CD4-positive, alpha-beta T cell (primary cell): Measurements from ENCODE around the gene PGAP2. TPM values are rescaled to one million over a fixed set of nuclear protein-coding genes. Genes with fewer than 3 reads are reported as not detected.

Experiments used
- ATAC-seq: fragments of 200-7000 bp; cut with Tn5 transposase; one replicate; pipeline ENCODE4 v1.10.0; 2022; ENCODE audit warnings: mild to moderate bottlenecking; ENCODE audit not compliant: poor library complexity
- CTCF ChIA-PET: fragments of 350-600 bp; sonication (Branson Sonifier 250); formaldehyde crosslinking; loops from one replicate; lab custom pipeline; 2021; ENCODE audit warnings: antibody characterized with exemption, inconsistent platforms; lab: Charles Lee
- POLR2A ChIA-PET: fragments of 350-600 bp; sonication (Branson Sonifier 250); formaldehyde crosslinking; loops from one replicate; lab custom pipeline; 2021; ENCODE audit warnings: antibody characterized with exemption, inconsistent platforms; lab: Charles Lee
- DNase-seq, 14 experiments: peaks; one replicate each; pipeline ENCODE4 v3.0.0-alpha.2; 2013 to 2020; ENCODE audit warnings: mixed read lengths in 2 of 14
- H3K27ac ChIP-seq, 2 donors: one replicate each; pipeline versions ENCODE4 v1.5.1 to v1.7.0; 2013; ENCODE audit warnings: low read length in 2 of 2, low read depth in 1 of 2, mild to moderate bottlenecking in 1 of 2
- H3K27me3 ChIP-seq, 2 experiments: 1 replicate in 1 of 2; 2 replicates in 1 of 2; pipeline versions ENCODE4 v1.6.1 to v1.7.0; 2013; ENCODE audit warnings: low read length in 2 of 2, control low read depth in 1 of 2, mild to moderate bottlenecking in 1 of 2, moderate library complexity in 1 of 2; ENCODE audit not compliant: insufficient read depth in 2 of 2, control insufficient read depth in 1 of 2
- H3K36me3 ChIP-seq: one replicate; pipeline ENCODE4 v1.6.1; 2013; ENCODE audit warnings: low read length, control low read depth; ENCODE audit not compliant: insufficient read depth
- H3K4me1 ChIP-seq: one replicate; pipeline ENCODE4 v1.6.1; 2013; ENCODE audit warnings: low read length, control low read depth; ENCODE audit not compliant: insufficient read depth
- H3K4me3 ChIP-seq: one replicate; pipeline ENCODE4 v1.5.1; 2013; ENCODE audit warnings: mild to moderate bottlenecking, low read length, moderate library complexity
- H3K9me3 ChIP-seq, 2 experiments: 1 replicate in 1 of 2; 2 replicates in 1 of 2; pipeline versions ENCODE4 v1.6.1 to v1.7.0; 2013; ENCODE audit warnings: low read length in 2 of 2, mild to moderate bottlenecking in 2 of 2, control low read depth in 1 of 2, moderate library complexity in 1 of 2; ENCODE audit not compliant: control insufficient read depth in 1 of 2, insufficient read depth in 1 of 2
- H3K27ac Mint-ChIP-seq: one replicate; pipeline ENCODE4 v1.8.0; 2020; ENCODE audit warnings: mixed read lengths
- H3K27me3 Mint-ChIP-seq: one replicate; pipeline ENCODE4 v1.8.0; 2021; ENCODE audit warnings: mixed read lengths
- H3K36me3 Mint-ChIP-seq: one replicate; pipeline ENCODE4 v1.8.0; 2021; ENCODE audit warnings: low read depth, mixed read lengths
- H3K4me1 Mint-ChIP-seq: one replicate; pipeline ENCODE4 v1.8.0; 2021; ENCODE audit warnings: low read depth, mixed read lengths
- H3K4me3 Mint-ChIP-seq: one replicate; pipeline ENCODE4 v1.8.0; 2020; ENCODE audit warnings: mild to moderate bottlenecking, mixed read lengths
- H3K9me3 Mint-ChIP-seq: one replicate; pipeline ENCODE4 v1.8.0; 2020; ENCODE audit warnings: mixed read lengths
- intact Hi-C, 2 experiments: fragments of 100-400 bp; cut with DNase I in 1 of 2; cut with micrococcal nuclease in 1 of 2; formaldehyde crosslinking; loops; one replicate each; pipeline versions ENCODE4 v1.15.1 to v1.9.0; 2023 to 2025; cut with DNase I, micrococcal nuclease
- total RNA-seq, 174 experiments: library from RNA in 2 of 174; stranded (reverse) in 2 of 174; gene quantifications; one replicate each; pipeline ENCODE4 v1.2.3 and lab custom pipeline; 2021 to 2026
- TF ChIP-seq, protein P1 (sequence below): fragments of 200-600 bp; IDR thresholded peaks from one replicate; pipeline ENCODE4 v1.8.0; 2022; ENCODE audit warnings: antibody characterized with exemption, mild to moderate bottlenecking

The PGAP2 gene
- total RNA-seq, 2 experiments from 2014 or later = 20.9 to 23.6 TPM

- H3K4me1 Mint-ChIP-seq = peaks cover 50% of the 10 kb centered on the region
- H3K9me3 Mint-ChIP-seq = no peaks in the 10 kb centered on the region
- H3K36me3 Mint-ChIP-seq = peaks cover 74% of the 10 kb centered on the region
- H3K9me3 ChIP-seq = no peaks in the 10 kb centered on the region
- DNase-seq (peak in 2 of 14 experiments; percentile 51 to 61), ATAC-seq (no peak)
- H3K36me3 ChIP-seq = peaks cover 50% of the 10 kb centered on the region
- ChIA-PET POLR2A (interaction anchor here (1.4 kb wide), 1 partner anchor 291 kb away, joined by 4 read pairs; no protein-coding TSS in a partner anchor), CTCF (interaction anchor here (0.7 to 1.4 kb wide), 6 partner anchors 17 to 291 kb away, joined by 3 to 8 read pairs (median 4); partner anchors contain the start of genes PGAP2 and STIM1)
- intact Hi-C loops = no loop called here
- no peak overlapping the region for H3K27ac ChIP-seq
- no peaks in the 10 kb centered on the region for H3K27me3 ChIP-seq
- H3K4me3 ChIP-seq = no peak overlapping the region
- H3K4me3 Mint-ChIP-seq = no peak overlapping the region
- TF ChIP-seq, protein P1, sequence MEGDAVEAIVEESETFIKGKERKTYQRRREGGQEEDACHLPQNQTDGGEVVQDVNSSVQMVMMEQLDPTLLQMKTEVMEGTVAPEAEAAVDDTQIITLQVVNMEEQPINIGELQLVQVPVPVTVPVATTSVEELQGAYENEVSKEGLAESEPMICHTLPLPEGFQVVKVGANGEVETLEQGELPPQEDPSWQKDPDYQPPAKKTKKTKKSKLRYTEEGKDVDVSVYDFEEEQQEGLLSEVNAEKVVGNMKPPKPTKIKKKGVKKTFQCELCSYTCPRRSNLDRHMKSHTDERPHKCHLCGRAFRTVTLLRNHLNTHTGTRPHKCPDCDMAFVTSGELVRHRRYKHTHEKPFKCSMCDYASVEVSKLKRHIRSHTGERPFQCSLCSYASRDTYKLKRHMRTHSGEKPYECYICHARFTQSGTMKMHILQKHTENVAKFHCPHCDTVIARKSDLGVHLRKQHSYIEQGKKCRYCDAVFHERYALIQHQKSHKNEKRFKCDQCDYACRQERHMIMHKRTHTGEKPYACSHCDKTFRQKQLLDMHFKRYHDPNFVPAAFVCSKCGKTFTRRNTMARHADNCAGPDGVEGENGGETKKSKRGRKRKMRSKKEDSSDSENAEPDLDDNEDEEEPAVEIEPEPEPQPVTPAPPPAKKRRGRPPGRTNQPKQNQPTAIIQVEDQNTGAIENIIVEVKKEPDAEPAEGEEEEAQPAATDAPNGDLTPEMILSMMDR = no peak
- H3K27me3 Mint-ChIP-seq = no peaks in the 10 kb centered on the region
- peak overlapping the region; percentile 47 for H3K27ac Mint-ChIP-seq
- H3K4me1 ChIP-seq = peaks cover 27% of the 10 kb centered on the region
These were observed 26.9 kb upstream of the PGAP2 start for GRCh38 chr11:3781423-3781822.

DNA sequence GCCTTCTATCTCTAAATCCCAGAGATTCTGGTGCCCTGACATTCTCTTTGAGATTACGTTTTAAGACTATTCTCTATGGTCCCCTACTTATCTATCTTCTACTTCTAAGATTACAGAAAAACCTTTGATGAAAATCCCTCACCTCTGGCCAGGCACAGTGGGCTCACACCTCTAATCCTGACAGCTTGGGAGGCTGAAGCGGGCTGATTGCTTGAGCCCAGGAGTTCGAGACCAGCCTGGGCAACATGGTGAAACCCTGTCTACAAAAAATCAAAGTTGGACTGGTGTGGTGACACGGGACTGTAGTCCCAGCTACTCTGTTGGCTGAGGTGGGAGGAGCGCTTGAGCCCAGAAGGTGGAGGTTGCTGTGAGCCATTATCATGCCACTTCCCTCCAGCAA, 25.4 kb upstream of the PGAP2 start:
- H3K4me3 ChIP-seq = no peak overlapping the region
- Mint-ChIP-seq H3K4me1 (peaks cover 65% of the 10 kb centered on the region), H3K9me3 (no peaks in the 10 kb centered on the region), H3K4me3 (peak overlapping the region; percentile 12), H3K36me3 (peaks cover 75% of the 10 kb centered on the region), H3K27me3 (no peaks in the 10 kb centered on the region), H3K27ac (peak overlapping the region; percentile 65)
- intact Hi-C loops = no loop called here
- DNase-seq = no peak
- ChIA-PET POLR2A (no interaction called here), CTCF (interaction anchor here (1.3 to 6.3 kb wide), 2 partner anchors 26 to 290 kb away, joined by 6 to 37 read pairs; partner anchors contain the start of gene PGAP2)
- H3K4me1 ChIP-seq = peaks cover 37% of the 10 kb centered on the region
- no peak for ATAC-seq
- no peaks in the 10 kb centered on the region for H3K27me3 ChIP-seq
- no peak overlapping the region for H3K27ac ChIP-seq
- H3K36me3 ChIP-seq = peaks cover 43% of the 10 kb centered on the region
- TF ChIP-seq, protein P1 = no peak
- H3K9me3 ChIP-seq = no peaks in the 10 kb centered on the region

- CTCF ChIA-PET = interaction anchor here (6.3 kb wide), 1 partner anchor 25 kb away, joined by 37 read pairs; the partner anchor contains the start of gene PGAP2
These were observed 24.7 kb upstream of the PGAP2 start for GRCh38 chr11:3783611-3784010.

More at GRCh38 chr11:3783611-3784010, 24.7 kb upstream of the PGAP2 start:
- Mint-ChIP-seq H3K27ac (peak overlapping the region; percentile 85), H3K4me1 (peaks cover 68% of the 10 kb centered on the region), H3K27me3 (no peaks in the 10 kb centered on the region), H3K4me3 (no peak overlapping the region), H3K36me3 (peaks cover 71% of the 10 kb centered on the region), H3K9me3 (no peaks in the 10 kb centered on the region)
- H3K27me3 ChIP-seq = no peaks in the 10 kb centered on the region
- intact Hi-C loops = no loop called here
- no peak for DNase-seq
- no peaks in the 10 kb centered on the region for H3K9me3 ChIP-seq
- no peak overlapping the region for H3K27ac ChIP-seq
- no peak for ATAC-seq
- POLR2A ChIA-PET = no interaction called here
- TF ChIP-seq, protein P1 = no peak
- H3K4me1 ChIP-seq = peaks cover 43% of the 10 kb centered on the region
- no peak overlapping the region for H3K4me3 ChIP-seq
- peaks cover 36% of the 10 kb centered on the region for H3K36me3 ChIP-seq
